Glutamatergic neuron (in vitro differentiated cells): ENCODE results near the gene ANO9. TPM values are rescaled to one million over a fixed set of nuclear protein-coding genes. Genes with fewer than 3 reads are reported as not detected.

Source experiments
- DNase-seq: peaks from one replicate; pipeline ENCODE4 v3.0.0; 2022
- H3K27ac Mint-ChIP-seq: one replicate; pipeline ENCODE4 v1.8.0; 2020; ENCODE audit warnings: mild to moderate bottlenecking, mixed read lengths, inconsistent platforms; ENCODE audit not compliant: unreplicated experiment
- H3K27me3 Mint-ChIP-seq: one replicate; pipeline ENCODE4 v1.8.0; 2020; ENCODE audit warnings: mild to moderate bottlenecking, moderate library complexity, mixed read lengths, inconsistent platforms; ENCODE audit not compliant: unreplicated experiment
- H3K36me3 Mint-ChIP-seq: one replicate; pipeline ENCODE4 v1.8.0; 2020; ENCODE audit warnings: mild to moderate bottlenecking, mixed read lengths, inconsistent platforms; ENCODE audit not compliant: unreplicated experiment
- H3K4me1 Mint-ChIP-seq: one replicate; pipeline ENCODE4 v1.8.0; 2020; ENCODE audit warnings: mild to moderate bottlenecking, low read depth, mixed read lengths, inconsistent platforms; ENCODE audit not compliant: unreplicated experiment
- H3K4me3 Mint-ChIP-seq: one replicate; pipeline ENCODE4 v1.8.0; 2020; ENCODE audit warnings: mild to moderate bottlenecking, mixed read lengths, inconsistent platforms; ENCODE audit not compliant: unreplicated experiment
- H3K9me3 Mint-ChIP-seq: one replicate; pipeline ENCODE4 v1.8.0; 2020; ENCODE audit warnings: mild to moderate bottlenecking, moderate library complexity, mixed read lengths, inconsistent platforms; ENCODE audit not compliant: unreplicated experiment
- CTCF ChIP-seq: fragments of 200-600 bp; sonication (generic); IDR thresholded peaks from one replicate; pipeline ENCODE4 v1.5.0; 2021; ENCODE audit not compliant: partially characterized antibody, unreplicated experiment
- long read RNA-seq: library from polyadenylated mRNA; unstranded; transcript quantifications from one replicate; pipeline ENCODE4 v2.0.0, GENCODE V29; 2020; ENCODE audit not compliant: unreplicated experiment
- total RNA-seq: library from RNA; stranded (reverse); fragmentation: NEBNext Ultra II Directional; extraction: Animal tissue kit (Norgen Biotek cat#: 25700); gene quantifications from one replicate; pipeline ENCODE4 v1.2.1, GENCODE V29; 2021; ENCODE audit not compliant: unreplicated experiment

The ANO9 gene, protein sequence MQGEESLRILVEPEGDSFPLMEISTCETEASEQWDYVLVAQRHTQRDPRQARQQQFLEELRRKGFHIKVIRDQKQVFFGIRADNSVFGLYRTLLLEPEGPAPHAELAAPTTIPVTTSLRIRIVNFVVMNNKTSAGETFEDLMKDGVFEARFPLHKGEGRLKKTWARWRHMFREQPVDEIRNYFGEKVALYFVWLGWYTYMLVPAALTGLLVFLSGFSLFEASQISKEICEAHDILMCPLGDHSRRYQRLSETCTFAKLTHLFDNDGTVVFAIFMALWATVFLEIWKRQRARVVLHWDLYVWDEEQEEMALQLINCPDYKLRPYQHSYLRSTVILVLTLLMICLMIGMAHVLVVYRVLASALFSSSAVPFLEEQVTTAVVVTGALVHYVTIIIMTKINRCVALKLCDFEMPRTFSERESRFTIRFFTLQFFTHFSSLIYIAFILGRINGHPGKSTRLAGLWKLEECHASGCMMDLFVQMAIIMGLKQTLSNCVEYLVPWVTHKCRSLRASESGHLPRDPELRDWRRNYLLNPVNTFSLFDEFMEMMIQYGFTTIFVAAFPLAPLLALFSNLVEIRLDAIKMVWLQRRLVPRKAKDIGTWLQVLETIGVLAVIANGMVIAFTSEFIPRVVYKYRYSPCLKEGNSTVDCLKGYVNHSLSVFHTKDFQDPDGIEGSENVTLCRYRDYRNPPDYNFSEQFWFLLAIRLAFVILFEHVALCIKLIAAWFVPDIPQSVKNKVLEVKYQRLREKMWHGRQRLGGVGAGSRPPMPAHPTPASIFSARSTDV
- total RNA-seq = 1.8 TPM
- long read RNA-seq = 0 reads

GRCh38 chr11:441418-442274 is at the start of gene ANO9:
Gene ANO9, minus strand, starts transcription at chr11:442011. Its CDS starts 85 bp downstream, at chr11:441926.
- no peak within 1 kb of the TSS for H3K27ac Mint-ChIP-seq
- peaks cover 12% of the 10 kb centered on the region for H3K4me1 Mint-ChIP-seq
- TF ChIP-seq CTCF = no peak
- peaks cover 4% of the 10 kb centered on the region for H3K27me3 Mint-ChIP-seq
- H3K4me3 Mint-ChIP-seq = no peak within 1 kb of the TSS
- peaks cover 1% of the 10 kb centered on the region for H3K9me3 Mint-ChIP-seq
- DNase-seq = no peak
- H3K36me3 Mint-ChIP-seq = no peaks in the 10 kb centered on the region

DNA sequence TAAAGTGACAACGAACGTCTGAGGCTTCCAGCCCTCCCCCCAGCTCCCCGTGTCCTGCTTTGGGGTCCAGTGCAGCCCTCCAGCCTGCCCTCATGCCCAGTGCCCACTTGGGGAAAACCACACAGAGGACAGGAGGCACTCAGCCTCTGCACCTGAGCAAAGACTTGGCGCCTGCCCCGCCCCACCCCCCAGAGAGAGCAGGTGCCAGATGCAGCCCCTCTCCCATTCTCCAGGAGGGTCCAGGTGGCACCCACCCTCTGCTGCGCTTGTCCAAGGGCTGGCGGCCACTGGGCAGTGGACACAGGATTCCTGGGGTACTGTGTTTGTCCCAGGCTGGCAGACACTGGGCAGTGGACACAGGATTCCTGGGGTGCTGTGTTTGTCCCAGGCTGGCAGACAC is 49.5 kb upstream of the ANO9 start:
- Mint-ChIP-seq H3K9me3 (peaks cover 6% of the 10 kb centered on the region), H3K4me1 (no peaks in the 10 kb centered on the region), H3K36me3 (peaks cover 6% of the 10 kb centered on the region), H3K27me3 (peaks cover 14% of the 10 kb centered on the region), H3K4me3 (no peak overlapping the region), H3K27ac (no peak overlapping the region)
- no peak for DNase-seq
- TF ChIP-seq CTCF = no peak

DNA sequence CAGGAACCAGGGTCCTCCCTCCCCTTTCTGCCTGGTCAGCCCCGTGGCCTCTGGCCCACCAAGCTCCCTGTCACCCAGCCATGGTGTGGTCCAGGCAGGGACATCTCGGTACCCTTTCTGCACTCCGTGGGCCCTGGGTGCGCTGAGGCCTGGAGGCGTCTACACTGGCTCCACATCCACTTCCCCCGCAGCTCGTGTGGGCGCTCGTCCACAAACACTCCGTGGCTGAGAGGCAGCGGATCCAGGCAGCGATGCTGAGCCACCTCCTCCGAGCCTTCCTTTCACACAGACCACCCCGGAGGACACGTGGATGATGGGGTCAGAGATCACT is 49.1 kb upstream of the ANO9 start:
- Mint-ChIP-seq H3K27me3 (peaks cover 12% of the 10 kb centered on the region), H3K9me3 (peaks cover 3% of the 10 kb centered on the region), H3K4me3 (no peak overlapping the region), H3K27ac (no peak overlapping the region), H3K36me3 (peaks cover 3% of the 10 kb centered on the region), H3K4me1 (no peaks in the 10 kb centered on the region)
- TF ChIP-seq CTCF = no peak
- DNase-seq = no peak

GRCh38 chr11:490186-490929 is 48.5 kb upstream of the ANO9 start:
- H3K4me3 Mint-ChIP-seq = no peak overlapping the region
- no peak for TF ChIP-seq CTCF
- H3K36me3 Mint-ChIP-seq = no peaks in the 10 kb centered on the region
- no peak overlapping the region for H3K27ac Mint-ChIP-seq
- H3K4me1 Mint-ChIP-seq = no peaks in the 10 kb centered on the region
- peaks cover 9% of the 10 kb centered on the region for H3K27me3 Mint-ChIP-seq
- no peaks in the 10 kb centered on the region for H3K9me3 Mint-ChIP-seq
- no peak for DNase-seq
